Stimulated activated naive B cell treated with anti-CD40 and anti-IgM and Interleukin-4, amounts not matched to agents 10 μg/mL and 1 μg/mL and 100 μg/mL, for 72 hours (primary cell): ENCODE measurements around the gene CAMKV.
"Not testable (repeated sequence)": the region's sequence is repeated elsewhere in the genome, so short reads cannot be mapped to it uniquely, and the experiment has no call there.

Source experiments
- ATAC-seq, 2 donors: fragments of 150-1000 bp; cut with Tn5 transposase; replicated peaks; 2 replicates each; pipeline ENCODE4 v1.10.0; 2021; ENCODE audit warnings: moderate library complexity in 1 of 2
- DNase-seq: peaks from one replicate; pipeline ENCODE4 v3.0.0; 2021
- H3K27ac Mint-ChIP-seq: one replicate; pipeline ENCODE4 v1.8.0; 2022; ENCODE audit warnings: mild to moderate bottlenecking, mixed read lengths
- H3K27me3 Mint-ChIP-seq, 2 donors: one replicate each; pipeline ENCODE4 v1.8.0; 2022; ENCODE audit warnings: mixed read lengths in 2 of 2
- H3K36me3 Mint-ChIP-seq, 2 donors: one replicate each; pipeline ENCODE4 v1.8.0; 2022; ENCODE audit warnings: mixed read lengths in 2 of 2, mild to moderate bottlenecking in 1 of 2
- H3K4me1 Mint-ChIP-seq, 2 donors: one replicate each; pipeline ENCODE4 v1.8.0; 2022; ENCODE audit warnings: mixed read lengths in 2 of 2, mild to moderate bottlenecking in 1 of 2
- H3K4me3 Mint-ChIP-seq, 2 donors: one replicate each; pipeline ENCODE4 v1.8.0; 2022; ENCODE audit warnings: mild to moderate bottlenecking in 2 of 2, mixed read lengths in 2 of 2, moderate library complexity in 1 of 2
- H3K9me3 Mint-ChIP-seq, 2 donors: one replicate each; pipeline ENCODE4 v1.8.0; 2022; ENCODE audit warnings: mixed read lengths in 2 of 2, mild to moderate bottlenecking in 1 of 2

Gene CAMKV

DNA sequence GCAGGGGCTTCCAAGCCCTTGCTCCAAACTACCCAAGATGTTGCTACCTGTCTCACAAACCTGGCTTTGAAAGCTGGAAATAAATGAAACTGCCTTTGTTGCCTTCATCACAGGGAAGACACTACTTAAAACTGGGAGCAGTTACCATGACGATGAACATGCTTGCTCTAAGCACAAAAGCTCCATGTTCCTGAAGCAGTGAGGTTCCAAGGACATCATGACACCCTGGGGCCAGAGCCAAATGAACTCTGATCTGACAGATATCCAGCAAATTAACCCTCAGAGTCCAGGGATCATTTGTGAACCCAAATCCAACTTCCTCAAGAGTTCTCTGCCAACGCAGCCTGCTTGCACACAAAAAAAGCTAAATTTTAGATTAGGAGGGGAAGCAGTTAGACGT lies 24.0 kb downstream of the CAMKV start:
- H3K27me3 Mint-ChIP-seq = no peaks in the 10 kb centered on the region
- H3K4me1 Mint-ChIP-seq = peaks cover 0 to 6% of the 10 kb centered on the region in 2 donors

DNA sequence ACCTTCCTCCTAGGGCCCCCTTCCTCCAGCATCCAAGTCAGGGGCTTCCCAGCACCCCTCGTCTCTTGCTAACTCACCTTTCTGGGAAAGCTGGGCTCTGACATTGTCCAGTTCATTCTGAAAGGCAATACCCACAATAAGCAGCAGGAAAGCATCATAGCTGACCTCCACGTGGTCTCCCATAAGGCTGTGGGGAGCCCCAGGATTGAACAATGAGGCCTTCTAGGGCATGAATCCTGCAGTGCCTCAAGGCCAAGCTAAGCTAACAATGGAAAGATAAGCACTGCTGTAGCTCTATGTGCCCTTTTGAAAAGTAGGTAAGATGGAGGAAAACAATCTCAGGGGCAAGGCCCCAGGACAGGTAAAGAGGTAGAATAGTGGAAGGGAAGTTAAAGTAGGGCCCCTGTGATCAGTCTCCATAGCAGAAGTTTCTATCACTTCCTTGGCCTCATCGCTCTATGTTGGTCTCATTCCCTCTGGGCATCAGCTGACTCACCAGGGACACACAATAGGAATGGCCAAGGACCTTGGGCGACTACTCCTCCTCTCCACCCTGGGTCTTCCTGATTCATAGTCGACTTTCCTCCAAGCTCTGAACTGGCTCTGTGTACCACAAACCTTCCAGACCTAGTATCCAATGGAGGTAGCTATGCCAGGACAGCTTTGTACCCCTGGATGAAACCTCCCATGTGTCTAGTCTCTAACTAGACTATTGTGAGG lies 25.1 kb downstream of the CAMKV start:
- peaks cover 0 to 7% of the 10 kb centered on the region in 2 donors for H3K4me1 Mint-ChIP-seq
- H3K27ac Mint-ChIP-seq = no peak overlapping the region
- DNase-seq = no peak
- ATAC-seq = no peak
- no peak overlapping the region for H3K4me3 Mint-ChIP-seq
- H3K27me3 Mint-ChIP-seq = no peaks in the 10 kb centered on the region
- no peaks in the 10 kb centered on the region for H3K9me3 Mint-ChIP-seq
- H3K36me3 Mint-ChIP-seq = peaks cover 9 to 17% of the 10 kb centered on the region in 2 donors

More for the DNA sequence above, 24.0 kb downstream of the CAMKV start:
- no peaks in the 10 kb centered on the region for H3K9me3 Mint-ChIP-seq
- DNase-seq (no peak), ATAC-seq (no peak)
- peaks cover 11 to 17% of the 10 kb centered on the region in 2 donors for H3K36me3 Mint-ChIP-seq
- no peak overlapping the region for H3K4me3 Mint-ChIP-seq
- H3K27ac Mint-ChIP-seq = no peak overlapping the region

DNA sequence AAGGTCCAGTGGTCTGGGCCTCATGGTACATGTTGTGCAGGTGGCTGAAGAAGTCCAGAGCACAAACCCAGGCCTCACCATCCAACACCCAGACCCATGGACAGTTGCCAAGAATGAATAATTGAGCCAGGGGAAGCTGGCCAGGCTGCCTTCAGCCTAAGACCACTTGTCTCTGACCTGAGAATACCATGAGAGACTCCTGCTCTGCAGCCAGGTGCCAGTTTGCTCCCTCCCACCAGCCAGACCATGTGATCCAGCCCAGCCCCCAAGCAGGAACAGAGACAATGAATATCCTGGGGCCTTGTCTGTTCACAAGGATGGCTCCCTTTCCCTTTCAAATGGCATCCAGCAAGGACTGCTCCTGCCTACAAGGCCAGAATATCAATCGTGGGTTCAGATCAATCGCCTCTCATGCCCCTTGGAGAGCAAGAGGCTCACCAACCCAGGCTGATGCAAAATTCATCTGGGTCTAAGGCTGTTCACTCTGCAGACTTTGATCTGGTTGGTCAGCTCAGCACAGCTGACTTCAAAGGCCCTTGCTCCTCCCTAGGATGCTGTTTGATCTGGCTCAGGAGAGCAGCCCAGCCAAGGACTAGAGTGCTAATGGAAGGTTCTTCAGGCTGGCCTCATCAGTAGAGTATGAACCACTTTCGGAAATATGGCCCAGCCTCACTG lies 26.7 kb downstream of the CAMKV start:
- Mint-ChIP-seq H3K36me3 (peaks cover 9 to 17% of the 10 kb centered on the region in 2 donors), H3K4me1 (peaks cover 2 to 7% of the 10 kb centered on the region in 2 donors), H3K9me3 (no peaks in the 10 kb centered on the region), H3K27me3 (no peaks in the 10 kb centered on the region), H3K27ac (no peak overlapping the region), H3K4me3 (no peak overlapping the region)
- no peak for ATAC-seq
- DNase-seq = no peak

DNA sequence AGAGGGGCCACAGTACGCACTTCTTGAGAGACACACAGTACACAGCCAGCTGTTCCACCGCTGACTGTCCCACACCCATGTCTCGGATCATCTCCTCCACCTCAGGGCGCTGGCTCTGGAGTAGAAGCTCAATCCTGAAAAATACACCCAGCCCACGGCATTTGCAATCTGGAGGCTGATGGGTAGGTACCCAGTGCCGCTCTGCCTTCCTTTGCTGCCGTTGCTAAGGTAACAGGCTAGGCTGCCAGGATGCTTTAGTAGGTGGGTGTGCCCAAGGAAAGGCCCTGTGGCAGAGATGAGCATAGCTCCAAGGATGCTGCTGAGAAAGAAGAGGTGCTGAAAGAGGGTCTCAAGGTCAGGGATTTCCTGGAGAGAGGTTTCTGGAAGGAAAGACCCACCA lies 27.9 kb downstream of the CAMKV start:
- H3K36me3 Mint-ChIP-seq = peaks cover 10 to 12% of the 10 kb centered on the region in 2 donors
- no peak overlapping the region for H3K27ac Mint-ChIP-seq
- no peaks in the 10 kb centered on the region for H3K9me3 Mint-ChIP-seq
- DNase-seq (no peak), ATAC-seq (no peak)
- H3K27me3 Mint-ChIP-seq = no peaks in the 10 kb centered on the region
- H3K4me1 Mint-ChIP-seq = peaks cover 2 to 7% of the 10 kb centered on the region in 2 donors
- no peak overlapping the region for H3K4me3 Mint-ChIP-seq

DNA sequence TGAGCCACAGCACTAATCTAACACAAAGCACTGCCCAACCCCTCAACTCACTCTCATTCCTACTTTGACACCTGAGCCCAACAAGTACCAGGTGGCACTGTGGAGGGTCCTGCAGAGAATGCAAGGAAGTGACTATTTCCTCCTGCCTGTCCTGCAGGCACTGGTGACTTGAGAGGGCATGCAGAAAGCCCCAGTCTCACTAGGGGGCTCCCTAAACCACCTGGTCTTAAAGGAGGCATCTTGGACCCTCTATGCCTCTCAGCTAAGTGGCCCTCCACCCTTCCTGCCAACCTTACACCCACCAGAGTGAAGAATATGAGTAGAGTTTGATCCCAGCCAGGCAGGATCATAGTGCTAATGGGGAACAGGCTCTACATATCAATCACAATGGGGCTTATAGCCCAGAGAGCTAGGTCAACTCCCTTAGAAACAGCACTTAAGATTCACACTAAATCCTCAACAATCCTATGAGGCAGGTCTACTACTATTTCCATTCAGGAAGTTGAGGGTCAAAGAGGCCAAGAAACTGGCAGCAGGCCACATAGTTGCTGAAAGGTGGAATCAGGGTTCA lies 28.5 kb downstream of the CAMKV start:
- DNase-seq (no peak), ATAC-seq (peak; percentile 23 to 46)
- Mint-ChIP-seq H3K9me3 (no peaks in the 10 kb centered on the region), H3K36me3 (peaks cover 10 to 12% of the 10 kb centered on the region in 2 donors), H3K27me3 (no peaks in the 10 kb centered on the region), H3K27ac (no peak overlapping the region), H3K4me3 (no peak overlapping the region), H3K4me1 (peaks cover 2 to 7% of the 10 kb centered on the region in 2 donors)

DNA sequence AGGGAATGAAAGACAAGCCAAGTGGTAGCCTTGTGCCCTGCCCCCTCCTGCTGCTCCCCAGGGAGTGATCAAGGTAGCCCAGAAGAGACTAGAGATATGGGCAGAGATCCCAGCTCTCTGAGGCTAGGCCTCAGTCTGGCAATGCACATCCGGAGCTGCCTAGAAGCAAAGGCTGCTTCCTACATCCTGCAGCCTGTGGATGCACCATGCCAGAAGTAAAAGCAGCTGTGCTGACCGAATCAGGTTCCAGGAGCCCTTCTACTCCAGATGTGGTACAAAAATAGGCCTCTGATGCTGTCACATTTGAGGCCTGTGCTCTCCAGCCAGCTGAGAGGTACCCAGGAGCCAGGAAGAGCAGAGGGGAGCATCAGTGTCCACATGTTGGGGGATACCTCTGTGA lies 29.3 kb downstream of the CAMKV start:
- ATAC-seq (no peak), DNase-seq (no peak)
- H3K27me3 Mint-ChIP-seq = no peaks in the 10 kb centered on the region
- H3K27ac Mint-ChIP-seq = no peak overlapping the region
- H3K36me3 Mint-ChIP-seq = peaks cover 8% of the 10 kb centered on the region in 2 donors
- no peak overlapping the region for H3K4me3 Mint-ChIP-seq
- peaks cover 2 to 7% of the 10 kb centered on the region in 2 donors for H3K4me1 Mint-ChIP-seq
- no peaks in the 10 kb centered on the region for H3K9me3 Mint-ChIP-seq

DNA sequence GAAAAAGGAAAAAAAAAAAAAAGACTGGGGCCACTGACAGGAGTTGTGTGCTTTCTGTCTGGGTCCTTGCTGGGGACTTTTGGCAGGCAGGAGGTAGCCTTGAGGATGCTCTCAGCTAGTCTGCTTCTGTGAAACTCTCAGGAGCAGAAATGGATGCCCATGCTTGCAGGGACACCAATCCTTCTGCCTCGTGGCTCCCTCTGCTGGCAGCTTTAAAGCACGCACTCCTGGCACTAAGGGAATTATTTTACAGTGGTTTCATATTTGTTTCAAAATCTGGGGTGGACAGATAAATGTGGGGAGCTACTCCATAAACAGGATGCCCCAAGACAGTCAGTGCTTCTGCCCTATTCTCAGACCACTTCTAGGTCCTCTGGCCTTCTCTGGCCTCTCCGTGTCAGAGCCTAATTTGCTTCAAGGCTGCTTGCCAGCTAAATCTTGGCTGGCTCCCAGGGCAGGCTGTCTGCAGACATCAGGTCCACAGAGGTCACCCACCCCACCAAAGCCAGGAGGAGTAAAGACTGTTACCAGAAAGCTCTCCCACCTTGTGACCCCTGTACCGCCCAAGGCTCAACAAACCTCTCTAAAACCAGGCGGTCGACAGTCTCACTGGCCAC lies 30.4 kb downstream of the CAMKV start:
- Mint-ChIP-seq H3K4me1 (peaks cover 2 to 7% of the 10 kb centered on the region in 2 donors), H3K36me3 (peaks cover 6 to 13% of the 10 kb centered on the region in 2 donors), H3K9me3 (no peaks in the 10 kb centered on the region), H3K27ac (no peak overlapping the region), H3K27me3 (no peaks in the 10 kb centered on the region), H3K4me3 (no peak overlapping the region)
- ATAC-seq (peak; percentile 95 to 96), DNase-seq (peak; percentile 42)

DNA sequence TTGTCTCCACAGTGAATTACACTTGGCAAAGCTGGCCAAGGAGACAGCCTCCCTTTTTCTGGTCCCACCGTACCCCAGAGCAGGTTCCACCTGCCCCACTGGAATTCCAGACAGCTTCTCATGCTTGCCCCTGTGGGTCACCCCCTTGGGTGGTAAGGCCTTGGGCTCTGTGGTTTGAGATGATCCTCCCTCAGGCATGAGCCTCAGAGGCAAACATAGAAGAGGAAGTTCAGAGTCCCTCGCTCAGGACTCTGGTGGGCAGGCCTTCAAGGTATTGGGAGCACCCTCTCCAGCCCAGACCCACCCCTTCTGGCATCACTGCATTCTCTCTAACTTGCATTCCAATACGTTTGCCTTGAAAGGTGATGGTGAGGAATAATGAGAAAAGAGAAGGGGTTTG lies 38.4 kb downstream of the CAMKV start:
- Mint-ChIP-seq H3K9me3 (no peaks in the 10 kb centered on the region), H3K4me3 (no peak overlapping the region), H3K27ac (peak overlapping the region; percentile 10), H3K27me3 (no peaks in the 10 kb centered on the region), H3K4me1 (peaks cover 0 to 11% of the 10 kb centered on the region in 2 donors), H3K36me3 (peaks cover 20 to 33% of the 10 kb centered on the region in 2 donors)
- no peak for DNase-seq
- ATAC-seq = no peak

DNA sequence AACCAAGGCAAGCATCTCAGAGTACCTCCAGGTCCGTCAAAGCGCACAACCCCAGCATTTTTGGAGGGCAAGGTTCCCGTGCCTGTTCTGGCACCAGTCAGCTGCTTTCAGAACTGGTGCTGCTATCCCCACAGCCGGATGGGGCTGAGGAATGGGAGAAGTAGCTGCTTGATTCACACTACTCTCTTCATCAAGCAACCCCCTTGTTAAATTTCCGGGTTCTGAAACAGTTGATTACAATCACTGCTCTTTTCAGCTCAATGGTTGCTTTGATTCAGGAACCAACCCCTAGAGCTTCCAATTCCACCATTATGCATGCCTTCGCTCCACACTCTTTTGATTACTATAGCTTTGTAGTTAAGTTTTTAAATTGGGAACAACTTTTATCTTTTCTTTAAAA lies 43.7 kb downstream of the CAMKV start:
- DNase-seq (no peak), ATAC-seq (no peak)
- Mint-ChIP-seq H3K27ac (no peak overlapping the region), H3K36me3 (peaks cover 3 to 13% of the 10 kb centered on the region in 2 donors), H3K4me3 (no peak overlapping the region), H3K9me3 (no peaks in the 10 kb centered on the region), H3K27me3 (no peaks in the 10 kb centered on the region), H3K4me1 (peaks cover 0 to under 1% of the 10 kb centered on the region in 2 donors)

DNA sequence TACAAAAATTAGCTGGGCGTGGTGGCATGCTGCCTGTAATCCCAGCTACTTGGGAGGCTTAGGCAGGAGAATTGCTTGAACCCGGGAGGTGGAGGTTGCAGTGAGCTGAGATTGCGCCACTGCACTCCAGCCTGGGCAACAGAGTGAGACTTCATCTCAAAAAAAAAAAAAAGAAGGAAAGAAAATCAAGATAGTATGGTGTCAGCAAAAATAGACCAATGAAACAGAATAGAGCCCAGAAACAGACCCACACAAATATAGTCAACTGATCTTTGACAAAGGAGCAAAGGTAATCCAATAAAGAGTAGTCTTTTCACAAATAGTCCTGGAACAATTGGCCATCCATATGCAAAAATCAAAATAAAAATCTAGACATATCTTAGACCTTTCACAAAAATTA lies 46.6 kb downstream of the CAMKV start:
- not testable (repeated sequence) for DNase-seq, H3K9me3 Mint-ChIP-seq, H3K4me1 Mint-ChIP-seq, H3K27ac Mint-ChIP-seq, ATAC-seq, H3K27me3 Mint-ChIP-seq, H3K36me3 Mint-ChIP-seq, H3K4me3 Mint-ChIP-seq

DNA sequence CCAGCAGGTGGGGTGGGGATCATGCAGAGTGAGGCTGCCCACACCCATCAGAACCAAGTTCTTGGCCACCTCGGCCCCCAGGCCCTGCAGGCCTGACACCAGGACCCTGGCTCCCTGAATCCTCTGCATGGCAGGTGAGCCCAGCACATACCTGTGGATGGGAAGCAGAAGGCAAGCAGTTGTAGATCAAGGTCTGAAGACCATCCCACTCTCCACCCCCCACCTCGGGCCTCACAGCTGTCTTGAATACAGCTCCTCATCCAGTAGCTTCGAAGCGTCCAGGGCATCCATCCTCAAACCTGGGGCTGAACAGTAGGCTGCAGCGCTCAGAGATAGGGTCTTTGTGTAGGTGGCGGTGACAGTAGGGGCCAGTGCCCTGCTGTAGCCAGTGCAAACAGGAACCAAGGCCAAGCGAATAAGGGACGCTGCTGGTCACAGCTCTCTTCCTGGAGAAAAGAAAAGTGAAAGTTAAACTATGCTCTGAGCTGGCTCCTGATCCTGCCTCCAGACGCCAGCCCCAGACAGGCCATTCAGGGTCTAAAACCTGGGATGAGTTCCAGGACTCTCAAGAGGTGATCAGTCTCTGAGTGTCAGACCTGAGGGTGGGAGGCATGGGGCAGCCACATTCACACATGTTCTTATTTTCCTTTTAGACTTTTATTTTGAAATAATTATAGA lies 56.1 kb downstream of the CAMKV start, which contains the start of gene UBA7:
UBA7 (minus strand) TSS at position 457 of the 678 bp plus-strand sequence; CDS start at position 291, 166 bp downstream.
- peaks cover 22 to 55% of the 10 kb centered on the region in 2 donors for H3K4me1 Mint-ChIP-seq
- DNase-seq = peak; percentile 17
- peak within 1 kb of the TSS; percentile 96 for H3K27ac Mint-ChIP-seq
- peaks cover 6 to 28% of the 10 kb centered on the region in 2 donors for H3K36me3 Mint-ChIP-seq
- no peaks in the 10 kb centered on the region for H3K9me3 Mint-ChIP-seq
- no peaks in the 10 kb centered on the region for H3K27me3 Mint-ChIP-seq
- H3K4me3 Mint-ChIP-seq = peak within 1 kb of the TSS; percentile 94 to 96
- peak; percentile 84 to 93 for ATAC-seq

DNA sequence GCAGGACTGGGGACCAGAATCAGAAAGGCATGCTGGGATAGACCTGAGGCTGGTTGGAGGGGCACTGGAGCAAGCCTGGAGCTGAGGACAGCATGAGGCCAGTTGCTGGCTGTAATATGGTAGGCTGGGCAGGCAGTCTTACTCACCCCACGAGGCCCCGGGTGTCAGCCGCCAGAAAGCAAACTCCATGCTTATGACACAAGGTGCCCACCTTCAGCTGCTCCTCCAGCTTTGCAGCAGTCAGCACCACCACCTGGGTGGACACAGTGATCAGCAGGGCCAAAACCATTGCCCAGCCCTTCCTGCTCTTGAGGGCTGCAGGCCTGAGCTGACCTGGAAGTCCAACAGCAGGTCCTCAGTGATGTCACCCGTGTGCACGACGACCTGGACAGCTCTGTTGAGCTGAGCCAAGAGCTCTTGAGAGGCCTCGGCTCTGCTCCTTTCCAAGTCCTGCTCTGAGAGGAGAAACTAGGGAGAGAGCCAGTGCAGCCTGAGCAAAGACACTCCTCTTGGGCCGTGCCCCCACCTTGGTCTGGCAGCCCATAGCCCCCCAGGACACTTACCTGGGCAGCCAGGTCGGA lies 56.7 kb downstream of the CAMKV start:
- H3K9me3 Mint-ChIP-seq = no peaks in the 10 kb centered on the region
- ATAC-seq = peak in 1 of 2 donors; percentile 17

More for the DNA sequence above, 56.7 kb downstream of the CAMKV start:
- Mint-ChIP-seq H3K4me1 (peaks cover 28 to 62% of the 10 kb centered on the region in 2 donors), H3K27me3 (no peaks in the 10 kb centered on the region), H3K4me3 (peak overlapping the region; percentile 94 to 96), H3K36me3 (peaks cover 6 to 31% of the 10 kb centered on the region in 2 donors), H3K27ac (peak overlapping the region; percentile 96)
- no peak for DNase-seq
